Rectal smooth muscle tissue (tissue), 1 donor: ENCODE data around the gene SOX5.
"Not testable (repeated sequence)": the region's sequence is repeated elsewhere in the genome, so short reads cannot be mapped to it uniquely, and the experiment has no call there.

ENCODE experiments used
- H3K27ac ChIP-seq: one replicate; pipeline ENCODE4 v1.7.0; 2013; ENCODE audit warnings: low read depth, low read length, inconsistent platforms
- H3K27me3 ChIP-seq: one replicate; pipeline ENCODE4 v1.7.0; 2013; ENCODE audit warnings: low read length; ENCODE audit not compliant: control insufficient read depth, insufficient read depth
- H3K36me3 ChIP-seq: one replicate; pipeline ENCODE4 v1.7.0; 2013; ENCODE audit warnings: low read length; ENCODE audit not compliant: control insufficient read depth, insufficient read depth
- H3K4me1 ChIP-seq: one replicate; pipeline ENCODE4 v1.7.0; 2013; ENCODE audit warnings: low read length; ENCODE audit not compliant: control insufficient read depth, insufficient read depth
- H3K4me3 ChIP-seq: one replicate; pipeline ENCODE4 v1.7.0; 2013; ENCODE audit warnings: low read length
- H3K9ac ChIP-seq: one replicate; pipeline ENCODE4 v1.7.0; 2013; ENCODE audit warnings: low read length

SOX5 gene

DNA sequence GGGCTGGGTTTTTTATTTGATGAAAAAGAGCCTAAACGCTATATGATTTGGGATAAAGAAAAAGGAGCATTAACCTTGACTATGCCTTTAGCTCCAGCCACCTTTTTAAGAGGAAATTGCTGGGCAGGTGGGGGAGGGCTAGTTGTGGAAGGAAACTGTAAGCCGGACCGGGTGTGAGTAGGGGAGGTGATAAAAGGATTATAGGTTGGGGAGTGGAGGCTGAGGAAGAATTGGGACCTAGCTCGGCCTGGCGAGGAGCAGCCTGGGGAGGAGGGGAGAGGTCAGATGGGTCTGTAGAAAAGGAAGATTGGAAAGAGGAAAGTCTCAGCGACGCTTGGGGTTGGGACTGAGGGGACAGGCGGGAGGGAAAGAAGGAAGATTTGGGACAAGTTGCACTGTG is 439.6 kb downstream of the SOX5 start:
- not testable (repeated sequence) for H3K4me1 ChIP-seq, H3K27me3 ChIP-seq, H3K27ac ChIP-seq, H3K9ac ChIP-seq, H3K4me3 ChIP-seq, H3K36me3 ChIP-seq

DNA sequence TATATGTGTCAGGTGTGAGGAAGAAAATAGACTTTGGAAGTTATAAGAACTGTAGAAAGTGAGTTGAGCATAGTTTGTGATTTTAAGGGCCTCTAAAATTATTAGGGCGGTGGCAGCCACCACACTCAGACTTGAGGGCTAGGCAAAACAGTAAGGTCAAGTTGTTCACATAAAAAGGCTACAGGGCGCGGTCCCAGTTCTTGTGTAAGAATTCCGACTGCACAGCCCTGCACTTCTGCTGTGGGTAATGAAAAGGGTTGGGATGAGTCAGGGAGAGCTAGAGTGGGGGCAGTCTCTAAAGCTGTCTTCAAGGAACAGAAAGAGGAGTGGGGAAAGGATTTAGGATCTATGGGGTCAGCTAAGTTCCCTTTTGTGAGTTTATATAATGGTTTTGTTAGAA is 441.7 kb downstream of the SOX5 start:
- not testable (repeated sequence) for H3K27me3 ChIP-seq, H3K9ac ChIP-seq, H3K4me3 ChIP-seq, H3K4me1 ChIP-seq, H3K27ac ChIP-seq, H3K36me3 ChIP-seq

DNA sequence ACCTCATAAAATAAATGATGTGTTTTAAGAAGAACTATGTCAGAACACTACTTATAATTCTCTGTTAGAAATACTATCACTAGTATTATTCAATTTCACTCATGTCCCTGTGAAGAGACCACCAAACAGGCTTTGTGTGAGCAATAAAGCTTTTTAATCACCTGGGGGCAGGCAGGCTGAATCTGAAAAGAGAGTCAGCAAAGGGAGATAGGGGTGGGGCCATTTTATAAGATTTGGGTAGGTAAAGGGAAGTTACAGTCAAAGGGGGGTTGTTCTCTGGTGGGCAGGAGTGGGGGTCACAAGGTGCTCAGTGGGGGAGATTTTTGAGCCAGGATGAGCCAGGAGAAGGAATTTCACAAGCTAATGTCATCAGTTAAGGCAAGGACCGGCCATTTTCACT is 443.7 kb downstream of the SOX5 start:
- not testable (repeated sequence) for H3K9ac ChIP-seq, H3K27me3 ChIP-seq, H3K4me3 ChIP-seq, H3K27ac ChIP-seq, H3K4me1 ChIP-seq, H3K36me3 ChIP-seq

DNA sequence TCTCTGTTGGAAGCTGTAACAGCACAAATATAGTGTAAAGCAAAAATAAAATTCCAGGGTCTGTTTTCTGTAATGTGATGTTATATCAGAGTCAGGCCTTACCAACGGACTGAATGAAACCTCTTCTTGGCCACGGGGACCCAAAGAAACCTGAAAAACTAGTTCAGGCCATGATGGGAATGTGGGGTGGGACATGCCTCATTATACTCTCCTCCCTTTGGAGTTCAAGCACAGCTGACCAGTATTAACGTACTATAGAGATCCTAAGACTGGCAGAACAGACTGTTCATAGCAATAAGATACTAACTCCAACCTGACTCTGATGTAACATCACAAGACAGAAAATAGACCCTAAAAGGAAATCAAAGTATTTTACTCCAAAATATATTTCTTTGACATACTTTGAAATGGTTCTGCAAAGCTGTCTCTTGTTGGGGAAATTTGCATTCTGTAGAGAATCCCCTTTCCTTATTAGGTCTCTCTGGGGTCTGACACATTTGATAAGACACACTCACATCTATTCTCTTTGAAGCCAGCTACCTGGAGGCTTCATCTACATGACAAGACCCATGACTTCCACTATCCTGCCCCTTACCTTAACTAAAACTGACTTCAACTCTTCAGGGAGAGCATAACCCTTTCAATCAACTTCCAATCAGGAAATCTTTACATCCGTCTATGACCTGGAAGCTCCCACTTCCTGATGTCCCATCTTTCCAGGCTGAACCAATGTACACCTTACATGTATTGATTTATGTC is 444.6 kb downstream of the SOX5 start:
- H3K27me3 ChIP-seq = no peaks in the 10 kb centered on the region
- no peak overlapping the region for H3K27ac ChIP-seq
- H3K9ac ChIP-seq = no peak overlapping the region
- H3K4me1 ChIP-seq = no peaks in the 10 kb centered on the region
- no peak overlapping the region for H3K4me3 ChIP-seq
- H3K36me3 ChIP-seq = no peaks in the 10 kb centered on the region

DNA sequence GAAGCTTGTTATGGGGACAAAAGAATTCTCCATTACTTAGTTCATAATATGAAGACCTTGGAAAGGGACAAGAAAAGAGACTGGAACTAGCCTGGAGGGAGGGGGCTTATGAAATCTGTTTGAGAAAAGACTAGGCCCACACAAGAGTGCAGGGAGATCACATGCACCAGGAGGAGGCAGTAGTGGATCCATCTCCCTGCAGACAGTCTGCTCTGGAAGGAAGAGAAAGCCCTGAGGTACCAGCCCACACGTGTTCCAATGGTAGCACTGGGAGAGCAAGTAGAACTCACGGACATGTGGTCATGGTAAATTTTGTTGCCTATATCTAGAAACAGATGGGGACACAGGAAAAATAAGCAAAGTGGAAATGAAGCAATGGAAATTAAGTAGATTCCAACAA is 445.4 kb downstream of the SOX5 start:
- no peak overlapping the region for H3K4me3 ChIP-seq
- no peak overlapping the region for H3K9ac ChIP-seq
- H3K36me3 ChIP-seq = no peaks in the 10 kb centered on the region
- H3K4me1 ChIP-seq = no peaks in the 10 kb centered on the region
- no peaks in the 10 kb centered on the region for H3K27me3 ChIP-seq
- H3K27ac ChIP-seq = no peak overlapping the region

DNA sequence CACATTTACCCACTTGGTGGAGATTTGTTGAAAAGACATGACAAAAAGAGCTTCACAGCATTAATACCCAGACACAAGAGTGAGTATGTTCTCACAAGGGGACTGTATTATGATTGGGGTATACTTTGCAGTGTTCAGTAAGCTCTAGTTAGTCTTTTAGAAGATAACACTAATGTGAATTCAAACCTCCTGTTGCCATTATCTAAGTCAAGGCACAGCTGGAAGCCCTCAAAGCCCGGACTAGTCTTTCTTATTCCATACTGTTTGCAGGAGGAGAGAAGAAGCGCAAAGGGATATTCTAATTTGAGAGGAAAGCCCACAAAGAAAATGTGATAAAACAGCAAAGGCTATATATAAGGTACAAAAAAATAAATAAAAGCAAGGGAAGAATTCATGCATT is 445.9 kb downstream of the SOX5 start:
- no peak overlapping the region for H3K27ac ChIP-seq
- H3K27me3 ChIP-seq = no peaks in the 10 kb centered on the region
- no peak overlapping the region for H3K4me3 ChIP-seq
- no peaks in the 10 kb centered on the region for H3K36me3 ChIP-seq
- no peak overlapping the region for H3K9ac ChIP-seq
- H3K4me1 ChIP-seq = no peaks in the 10 kb centered on the region

DNA sequence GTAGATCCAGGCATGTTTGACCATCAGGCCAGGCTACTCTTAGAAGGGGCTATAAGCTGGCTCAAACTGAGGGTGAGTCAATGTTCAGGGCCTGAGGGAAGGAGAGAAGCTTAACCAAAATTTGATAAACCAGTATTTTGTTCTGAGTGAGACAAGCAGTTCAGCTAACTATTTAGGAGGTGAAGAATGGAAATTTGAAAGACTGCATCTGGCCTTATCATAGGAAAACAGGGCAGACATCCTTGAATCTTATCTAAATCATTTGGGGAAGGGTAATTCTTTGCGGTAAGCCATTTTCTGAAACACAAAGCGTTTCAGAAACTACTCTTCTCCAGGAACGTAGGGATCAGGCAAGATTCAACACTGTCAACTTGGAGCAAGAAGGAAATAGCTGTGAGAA is 447.2 kb downstream of the SOX5 start:
- no peak overlapping the region for H3K9ac ChIP-seq
- H3K27me3 ChIP-seq = no peaks in the 10 kb centered on the region
- H3K4me1 ChIP-seq = no peaks in the 10 kb centered on the region
- H3K36me3 ChIP-seq = no peaks in the 10 kb centered on the region
- no peak overlapping the region for H3K4me3 ChIP-seq
- H3K27ac ChIP-seq = no peak overlapping the region

DNA sequence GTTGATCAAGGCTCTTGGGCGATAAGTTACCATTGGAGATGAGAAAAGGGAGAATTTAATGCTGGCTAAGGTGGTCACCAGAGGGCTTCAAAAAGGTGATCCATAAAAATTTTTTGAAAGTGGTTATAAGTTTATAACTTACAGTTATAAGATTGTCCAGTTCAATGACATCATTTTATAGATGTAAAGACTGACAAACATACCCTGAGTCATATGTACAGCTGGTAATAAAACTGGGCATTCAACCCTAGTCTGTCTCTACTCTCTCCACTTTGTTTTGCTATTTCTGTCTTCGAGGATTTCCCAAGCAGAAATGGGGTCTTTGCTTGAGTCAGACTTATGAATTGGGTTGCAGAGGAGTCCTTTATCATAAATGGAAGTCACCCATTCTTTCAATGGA is 454.0 kb downstream of the SOX5 start:
- H3K4me3 ChIP-seq = no peak overlapping the region
- no peaks in the 10 kb centered on the region for H3K27me3 ChIP-seq
- H3K27ac ChIP-seq = no peak overlapping the region
- H3K36me3 ChIP-seq = no peaks in the 10 kb centered on the region
- no peaks in the 10 kb centered on the region for H3K4me1 ChIP-seq
- no peak overlapping the region for H3K9ac ChIP-seq

DNA sequence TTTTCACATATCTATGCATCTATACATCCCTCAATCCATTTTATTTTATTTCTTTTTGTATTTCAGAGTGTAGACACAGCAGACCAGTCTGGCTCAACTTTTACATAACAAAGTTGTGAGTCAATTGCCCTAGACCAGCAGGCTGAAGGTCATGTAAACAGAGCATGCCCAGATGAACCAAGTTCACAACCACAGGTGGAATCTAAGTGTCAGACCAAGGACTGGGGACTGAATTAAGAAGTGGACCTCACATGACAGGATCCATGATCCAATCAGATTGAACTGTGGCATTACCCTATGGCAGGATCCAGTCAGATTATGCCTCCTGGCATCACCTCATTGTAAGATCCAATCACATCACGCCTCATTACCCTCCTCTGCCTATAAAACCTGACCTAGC is 455.8 kb downstream of the SOX5 start:
- no peaks in the 10 kb centered on the region for H3K36me3 ChIP-seq
- no peak overlapping the region for H3K27ac ChIP-seq
- H3K4me1 ChIP-seq = no peaks in the 10 kb centered on the region
- no peak overlapping the region for H3K4me3 ChIP-seq
- H3K9ac ChIP-seq = no peak overlapping the region
- H3K27me3 ChIP-seq = no peaks in the 10 kb centered on the region

DNA sequence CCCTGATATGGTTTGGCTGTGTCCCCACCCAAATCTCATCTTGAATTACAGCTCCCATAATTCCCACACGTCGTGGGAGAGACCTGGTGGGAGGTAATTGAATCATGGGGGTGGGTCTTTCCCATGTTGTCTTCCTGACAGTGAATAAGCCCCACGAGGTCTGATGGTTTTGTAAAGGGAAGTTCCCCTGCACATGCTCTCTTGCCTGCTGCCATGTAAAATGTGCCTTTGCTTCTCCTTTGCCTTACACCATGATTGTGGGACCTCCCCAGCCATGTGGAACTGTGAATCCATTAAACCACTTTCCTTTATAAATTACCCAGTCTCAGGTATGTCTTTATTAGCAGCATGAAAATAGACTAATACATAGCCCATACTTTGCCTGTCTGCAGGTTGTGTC is 458.4 kb downstream of the SOX5 start:
- not testable (repeated sequence) for H3K4me3 ChIP-seq, H3K36me3 ChIP-seq, H3K4me1 ChIP-seq, H3K27ac ChIP-seq, H3K27me3 ChIP-seq, H3K9ac ChIP-seq

DNA sequence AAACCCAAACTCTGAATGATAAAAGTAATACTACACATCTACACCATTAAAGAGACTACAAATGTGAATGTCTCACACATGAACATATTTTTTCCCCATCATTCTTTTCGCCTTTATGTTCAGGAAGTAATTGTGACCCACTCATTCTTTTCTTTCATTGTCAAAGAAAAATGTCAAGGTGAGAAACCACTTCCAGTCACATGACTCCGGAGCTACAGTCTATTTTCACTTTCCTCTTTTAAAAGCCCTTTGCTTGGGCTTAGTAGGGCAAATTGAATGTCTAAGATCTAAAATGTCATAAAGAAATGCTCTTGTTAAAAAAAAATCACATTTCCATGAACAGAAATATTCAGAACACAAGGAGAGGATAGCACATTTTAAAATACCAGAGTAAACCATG is 461.3 kb downstream of the SOX5 start:
- Histone ChIP-seq H3K4me1 (no peaks in the 10 kb centered on the region), H3K27me3 (no peaks in the 10 kb centered on the region)

DNA sequence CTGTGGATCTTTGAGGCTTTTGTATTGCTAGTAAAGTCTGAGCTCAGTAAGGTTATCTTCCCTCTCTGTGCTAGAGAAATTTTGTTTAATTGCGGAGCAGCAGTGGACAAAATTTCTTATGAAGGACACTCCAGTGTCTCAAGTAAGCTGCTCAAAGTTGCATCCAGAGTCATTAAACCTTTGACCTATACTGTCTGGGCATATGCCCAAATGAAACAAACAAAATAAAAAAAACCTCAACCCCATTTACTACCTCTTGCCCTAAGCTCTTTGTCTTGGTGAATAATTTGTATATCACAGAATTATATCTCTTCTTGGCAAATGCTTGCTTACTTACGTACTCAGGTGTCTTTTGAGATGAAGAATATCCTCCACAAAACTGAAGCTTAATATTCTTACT is 465.2 kb downstream of the SOX5 start:
- Histone ChIP-seq H3K4me1 (no peaks in the 10 kb centered on the region), H3K27ac (no peak overlapping the region), H3K36me3 (no peaks in the 10 kb centered on the region), H3K9ac (no peak overlapping the region), H3K27me3 (no peaks in the 10 kb centered on the region), H3K4me3 (no peak overlapping the region)

More for the DNA sequence above, 461.3 kb downstream of the SOX5 start:
- no peak overlapping the region for H3K4me3 ChIP-seq
- no peak overlapping the region for H3K9ac ChIP-seq
- H3K27ac ChIP-seq = no peak overlapping the region
- no peaks in the 10 kb centered on the region for H3K36me3 ChIP-seq

DNA sequence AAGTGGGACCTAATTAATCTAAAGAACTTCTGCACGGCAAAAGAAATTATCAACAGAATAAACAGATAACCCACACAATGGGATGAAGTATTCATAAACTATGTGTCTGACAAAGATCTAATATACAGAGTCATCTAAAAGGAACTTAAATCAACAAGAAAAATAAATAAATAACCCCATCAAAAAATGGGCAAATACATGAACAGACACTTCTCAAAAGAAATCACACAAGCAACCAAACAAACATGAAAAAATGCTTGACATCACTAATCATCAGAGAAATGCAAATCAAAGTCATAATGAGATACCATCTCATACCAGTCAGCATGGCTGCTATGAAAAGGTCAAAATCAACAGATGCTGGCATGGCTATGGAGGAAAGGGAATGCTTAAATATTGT is 466.9 kb downstream of the SOX5 start:
- no peak overlapping the region for H3K27ac ChIP-seq
- no peak overlapping the region for H3K9ac ChIP-seq
- H3K27me3 ChIP-seq = no peaks in the 10 kb centered on the region
- no peaks in the 10 kb centered on the region for H3K36me3 ChIP-seq
- H3K4me1 ChIP-seq = no peaks in the 10 kb centered on the region
- H3K4me3 ChIP-seq = no peak overlapping the region
